B cell (primary cell): ENCODE data around the gene CIITA. TPM values are rescaled to one million over a fixed set of nuclear protein-coding genes. Genes with fewer than 3 reads are reported as not detected.
"Not testable (repeated sequence)": the region's sequence is repeated elsewhere in the genome, so short reads cannot be mapped to it uniquely, and the experiment has no call there.

Source experiments
- ATAC-seq: fragments of 200-7000 bp; cut with Tn5 transposase; one replicate; pipeline ENCODE4 v1.10.0; 2021; ENCODE audit warnings: low read depth, mild to moderate bottlenecking, moderate number of reproducible peaks, moderate library complexity
- CTCF ChIA-PET: fragments of 350-600 bp; sonication (Branson Sonifier 250); formaldehyde crosslinking; loops from one replicate; lab custom pipeline; 2021; ENCODE audit warnings: antibody characterized with exemption, inconsistent platforms; lab: Charles Lee
- POLR2A ChIA-PET: fragments of 350-600 bp; sonication (Branson Sonifier 250); formaldehyde crosslinking; loops from one replicate; lab custom pipeline; 2021; ENCODE audit warnings: antibody characterized with exemption; lab: Charles Lee
- DNase-seq: peaks from one replicate; pipeline ENCODE4 v3.0.0; 2013
- H2AFZ ChIP-seq: 2 replicates; pipeline ENCODE4 v1.6.1; 2012; ENCODE audit warnings: mild to moderate bottlenecking, low read depth, low read length; ENCODE audit not compliant: insufficient read depth, poor library complexity, severe bottlenecking
- H3K27ac ChIP-seq, 2 donors: 1 replicate in 1 of 2; 2 replicates in 1 of 2; pipeline ENCODE4 v1.5.1; 2012 to 2013; ENCODE audit warnings: low read length in 2 of 2, mild to moderate bottlenecking in 2 of 2, moderate library complexity in 1 of 2
- H3K27me3 ChIP-seq, 4 experiments: fragments of 200-600 bp in 1 of 4; sonication (generic) in 1 of 4; replicated peaks in 1 of 4; 1 replicate in 2 of 4; 2 replicates in 2 of 4; pipeline versions ENCODE4 v1.6.1 to v1.7.0; 2013 to 2016; ENCODE audit warnings: low read length in 3 of 4, mild to moderate bottlenecking in 2 of 4, mixed read lengths in 1 of 4, moderate library complexity in 1 of 4; ENCODE audit not compliant: insufficient read depth in 4 of 4, control insufficient read depth in 3 of 4; ENCODE audit errors: control extremely low read depth in 1 of 4
- H3K36me3 ChIP-seq, 2 experiments: replicated peaks in 1 of 2; 1 replicate in 1 of 2; 2 replicates in 1 of 2; pipeline versions ENCODE4 v1.6.1 to v1.7.1; 2013; ENCODE audit warnings: low read length in 1 of 2; ENCODE audit not compliant: insufficient read depth in 2 of 2, control insufficient read depth in 1 of 2; ENCODE audit errors: control extremely low read depth in 1 of 2, extremely low read depth in 1 of 2
- H3K4me1 ChIP-seq, 2 donors: fragments of 200-600 bp in 1 of 2; sonication (generic) in 1 of 2; 1 replicate in 1 of 2; 2 replicates in 1 of 2; pipeline versions ENCODE4 v1.5.1 to v1.6.1; 2013 to 2017; ENCODE audit warnings: low read length in 2 of 2; ENCODE audit not compliant: control insufficient read depth in 2 of 2, insufficient read depth in 2 of 2
- H3K4me2 ChIP-seq: replicated peaks from 2 replicates; pipeline ENCODE3; 2012; ENCODE audit warnings: mild to moderate bottlenecking, low read depth, low read length; ENCODE audit not compliant: poor library complexity, severe bottlenecking
- H3K4me3 ChIP-seq, 5 experiments: fragments of 200-600 bp in 1 of 5; sonication (generic) in 1 of 5; 1 replicate in 3 of 5; 2 replicates in 2 of 5; pipeline versions ENCODE4 v1.5.1 to v1.7.0; 2011 to 2016; ENCODE audit warnings: low read length in 4 of 5, mild to moderate bottlenecking in 4 of 5, low read depth in 2 of 5, control low read depth in 1 of 5, moderate library complexity in 1 of 5; ENCODE audit not compliant: insufficient read depth in 1 of 5; ENCODE audit errors: control extremely low read depth in 1 of 5, extremely low read depth in 1 of 5
- H3K79me2 ChIP-seq: fragments of 200-600 bp; sonication (generic); one replicate; pipeline ENCODE4 v1.6.0; 2016; ENCODE audit warnings: low read length; ENCODE audit not compliant: control insufficient read depth, insufficient read depth
- H3K9ac ChIP-seq: fragments of 200-600 bp; sonication (generic); 2 replicates; pipeline ENCODE4 v1.6.1; 2017; ENCODE audit warnings: mild to moderate bottlenecking, low read length, moderate library complexity
- H3K9me3 ChIP-seq, 3 donors: one replicate each; pipeline versions ENCODE4 v1.6.1 to v1.7.1; 2013; ENCODE audit warnings: low read length in 2 of 3; ENCODE audit not compliant: control insufficient read depth in 2 of 3, insufficient read depth in 1 of 3; ENCODE audit errors: control extremely low read depth in 1 of 3
- H4K20me1 ChIP-seq: 2 replicates; pipeline ENCODE4 v1.6.0; 2012; ENCODE audit warnings: mild to moderate bottlenecking, low read length; ENCODE audit not compliant: insufficient read depth, control insufficient read depth, poor library complexity, severe bottlenecking
- H3K27ac Mint-ChIP-seq: one replicate; pipeline ENCODE4 v1.8.0; 2021; ENCODE audit warnings: mixed read lengths
- H3K27me3 Mint-ChIP-seq: one replicate; pipeline ENCODE4 v1.8.0; 2021; ENCODE audit warnings: mixed read lengths
- H3K4me1 Mint-ChIP-seq: one replicate; pipeline ENCODE4 v1.8.0; 2021; ENCODE audit warnings: mixed read lengths
- H3K4me3 Mint-ChIP-seq: one replicate; pipeline ENCODE4 v1.8.0; 2021; ENCODE audit warnings: mixed read lengths
- H3K9me3 Mint-ChIP-seq: one replicate; pipeline ENCODE4 v1.8.0; 2022; ENCODE audit warnings: mixed read lengths; ENCODE audit not compliant: insufficient read depth
- EZH2 ChIP-seq: IDR thresholded peaks from 2 replicates; pipeline ENCODE4 v1.6.1; 2012; ENCODE audit warnings: borderline replicate concordance, low read depth, mild to moderate bottlenecking, moderate library complexity, low read length; ENCODE audit not compliant: insufficient read depth, poor library complexity, severe bottlenecking
- WGBS: methylation state at CpG from one replicate; pipeline ENCODE4 v1.1.5; 2013; ENCODE audit warnings: missing lambda C conversion rate; ENCODE audit not compliant: insufficient coverage; 5-methylcytosine and 5-hydroxymethylcytosine counted together
- intact Hi-C: fragments of 100-400 bp; cut with micrococcal nuclease; formaldehyde crosslinking; loops from one replicate; pipeline ENCODE4 v1.10.0; 2022
- polyA plus RNA-seq: library from polyadenylated mRNA; depleted of rRNA; stranded (reverse); fragments of >200 nt; gene quantifications from 2 replicates; pipeline ENCODE4 v1.2.3, GENCODE V29; 2012
- total RNA-seq, 2 donors: library from RNA; stranded (reverse); fragments of 120-200 nt in 1 of 2; gene quantifications; 1 replicate in 1 of 2; 2 replicates in 1 of 2; pipeline versions ENCODE4 v1.2.3 to v1.2.4, GENCODE V29; 2013 to 2022
- TF ChIP-seq, protein P1 (sequence below): fragments of 200-600 bp; IDR thresholded peaks from one replicate; pipeline ENCODE4 v1.8.0; 2022; ENCODE audit warnings: antibody characterized with exemption, mild to moderate bottlenecking

Gene CIITA
- total and polyA plus RNA-seq, 2 donors (not counting 1 experiment from before 2014, with no cell fraction given), result 632 to 719 TPM

- no peaks in the 10 kb centered on the region for H3K27me3 Mint-ChIP-seq
- POLR2A ChIA-PET, result interaction anchor here (0.6 kb wide), 1 partner anchor 43 kb away, joined by 3 read pairs; no protein-coding TSS in a partner anchor
- WGBS, result 90% methylated on average over 6 of the region's 10 CpGs
- H3K27me3 ChIP-seq, result no peaks in the 10 kb centered on the region
- H3K4me3 Mint-ChIP-seq, result no peak overlapping the region
- intact Hi-C loops, result no loop called here
- peaks cover 87% of the 10 kb centered on the region for H4K20me1 ChIP-seq
- no peaks in the 10 kb centered on the region for H3K9me3 Mint-ChIP-seq
- TF ChIP-seq, protein P1, sequence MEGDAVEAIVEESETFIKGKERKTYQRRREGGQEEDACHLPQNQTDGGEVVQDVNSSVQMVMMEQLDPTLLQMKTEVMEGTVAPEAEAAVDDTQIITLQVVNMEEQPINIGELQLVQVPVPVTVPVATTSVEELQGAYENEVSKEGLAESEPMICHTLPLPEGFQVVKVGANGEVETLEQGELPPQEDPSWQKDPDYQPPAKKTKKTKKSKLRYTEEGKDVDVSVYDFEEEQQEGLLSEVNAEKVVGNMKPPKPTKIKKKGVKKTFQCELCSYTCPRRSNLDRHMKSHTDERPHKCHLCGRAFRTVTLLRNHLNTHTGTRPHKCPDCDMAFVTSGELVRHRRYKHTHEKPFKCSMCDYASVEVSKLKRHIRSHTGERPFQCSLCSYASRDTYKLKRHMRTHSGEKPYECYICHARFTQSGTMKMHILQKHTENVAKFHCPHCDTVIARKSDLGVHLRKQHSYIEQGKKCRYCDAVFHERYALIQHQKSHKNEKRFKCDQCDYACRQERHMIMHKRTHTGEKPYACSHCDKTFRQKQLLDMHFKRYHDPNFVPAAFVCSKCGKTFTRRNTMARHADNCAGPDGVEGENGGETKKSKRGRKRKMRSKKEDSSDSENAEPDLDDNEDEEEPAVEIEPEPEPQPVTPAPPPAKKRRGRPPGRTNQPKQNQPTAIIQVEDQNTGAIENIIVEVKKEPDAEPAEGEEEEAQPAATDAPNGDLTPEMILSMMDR, result no peak
- no peak for TF ChIP-seq EZH2
- H3K9ac ChIP-seq, result no peak overlapping the region
- peaks cover 3 to 81% of the 10 kb centered on the region in 2 experiments for H3K36me3 ChIP-seq
- ATAC-seq (no peak), DNase-seq (no peak)
- peaks cover 35% of the 10 kb centered on the region for H3K4me1 Mint-ChIP-seq
- H3K4me2 ChIP-seq, result no peak overlapping the region
- H3K27ac Mint-ChIP-seq, result peak overlapping the region; percentile 75
- peaks cover 0 to 5% (median 0%) of the 10 kb centered on the region in 3 donors for H3K9me3 ChIP-seq
- CTCF ChIA-PET, result interaction anchor here (1.1 to 2.4 kb wide), 3 partner anchors 10 to 408 kb away, joined by 3 to 8 read pairs (median 6); partner anchors contain the start of gene CIITA
- H3K4me3 ChIP-seq, result no peak overlapping the region
- peaks cover 13 to 32% of the 10 kb centered on the region in 2 donors for H3K4me1 ChIP-seq
- peak overlapping the region in 1 of 2 donors; percentile 18 for H3K27ac ChIP-seq
- H2AFZ ChIP-seq, result no peak overlapping the region
- peaks cover 3% of the 10 kb centered on the region for H3K79me2 ChIP-seq
Observed at GRCh38 chr16:10923146-10923649, 46.2 kb downstream of the CIITA start.

GRCh38 chr16:10923650-10924214, 46.7 kb downstream of the CIITA start:
- 92% methylated on average over 14 of the region's 14 CpGs for WGBS
- ChIA-PET POLR2A (interaction anchor here (0.6 kb wide), 1 partner anchor 42 kb away, joined by 3 read pairs; no protein-coding TSS in a partner anchor), CTCF (interaction anchor here (2.4 kb wide), 1 partner anchor 46 kb away, joined by 8 read pairs; the partner anchor contains the start of gene CIITA)
- TF ChIP-seq, protein P1, result no peak
- no peak for TF ChIP-seq EZH2
- Histone ChIP-seq H3K9me3 (peaks cover 0 to 5% (median 0%) of the 10 kb centered on the region in 3 donors), H3K4me1 (peaks cover 8 to 27% of the 10 kb centered on the region in 2 donors), H3K27ac (peak overlapping the region in 1 of 2 donors; percentile 18), H3K36me3 (peaks cover 3 to 79% of the 10 kb centered on the region in 2 experiments), H3K79me2 (no peaks in the 10 kb centered on the region), H4K20me1 (peaks cover 87% of the 10 kb centered on the region), H3K9ac (no peak overlapping the region), H3K4me3 (no peak overlapping the region), H2AFZ (no peak overlapping the region), H3K27me3 (no peaks in the 10 kb centered on the region), H3K4me2 (no peak overlapping the region)
- intact Hi-C loops, result no loop called here
- DNase-seq (no peak), ATAC-seq (no peak)
- no peak overlapping the region for H3K4me3 Mint-ChIP-seq
- H3K9me3 Mint-ChIP-seq, result no peaks in the 10 kb centered on the region
- no peaks in the 10 kb centered on the region for H3K27me3 Mint-ChIP-seq
- H3K27ac Mint-ChIP-seq, result peak overlapping the region; percentile 75
- H3K4me1 Mint-ChIP-seq, result peaks cover 30% of the 10 kb centered on the region

GRCh38 chr16:10925285-10925684, 48.3 kb downstream of the CIITA start:
- H3K27me3 Mint-ChIP-seq, H3K9ac ChIP-seq, H3K9me3 ChIP-seq, H3K4me2 ChIP-seq, ATAC-seq, H3K9me3 Mint-ChIP-seq, H3K27me3 ChIP-seq, H3K4me3 Mint-ChIP-seq, H3K79me2 ChIP-seq, H2AFZ ChIP-seq, intact Hi-C loops, H3K4me3 ChIP-seq, DNase-seq: not testable (repeated sequence)
- Histone ChIP-seq H3K36me3 (peaks cover 3 to 65% of the 10 kb centered on the region in 2 experiments), H3K4me1 (peaks cover 12 to 37% of the 10 kb centered on the region in 2 donors), H3K27ac (peak overlapping the region in 1 of 2 donors; percentile 5), H4K20me1 (peaks cover 86% of the 10 kb centered on the region)
- WGBS, result 100% methylated on average over 2 of the region's 3 CpGs
- ChIA-PET POLR2A (interaction anchor here (0.9 to 1.6 kb wide), 2 partner anchors 17 to 37 kb away, joined by 3 read pairs; partner anchors contain the start of gene DEXI), CTCF (interaction anchor here (1.4 to 2.4 kb wide), 3 partner anchors 47 to 414 kb away, joined by 4 to 12 read pairs (median 8); partner anchors contain the start of gene CIITA)
- H3K27ac Mint-ChIP-seq, result peak overlapping the region; percentile 67
- peaks cover 37% of the 10 kb centered on the region for H3K4me1 Mint-ChIP-seq
